SK-MEL-5 (cell line): Measurements from ENCODE around the gene GPT2. TPM values are rescaled to one million over a fixed set of nuclear protein-coding genes. Genes with fewer than 3 reads are reported as not detected.
"Not testable (repeated sequence)": the region's sequence is repeated elsewhere in the genome, so short reads cannot be mapped to it uniquely, and the experiment has no call there.

Source experiments
- DNase-seq: peaks from one replicate; pipeline ENCODE4 v3.0.0-alpha.2; 2016; ENCODE audit warnings: low read depth, low spot score
- in situ Hi-C: cut with HindIII; loops from 2 replicates; pipeline ENCODE4 v1.10.0; 2016; ENCODE audit warnings: low sequenced_read_pairs, high pct_unique_total_duplicates, low pct_unique_long_range_greater_than_20kb
- total RNA-seq: library from RNA; depleted of rRNA; stranded (reverse); fragments of >200 nt; shearing (Covaris generic); gene quantifications from 2 replicates; pipeline ENCODE4 v1.2.3, GENCODE V29; 2014

Gene GPT2
- total RNA-seq, 1 experiment from 2014 or later = 10.1 TPM

GRCh38 chr16:46932802-46933201 lies 48.6 kb downstream of the GPT2 start:
- in situ Hi-C loops = no loop called here
- no peak for DNase-seq

- in situ Hi-C loops = no loop called here
- DNase-seq = no peak
Measured at GRCh38 chr16:46937536-46937935, 53.4 kb downstream of the GPT2 start.

GRCh38 chr16:46944713-46945112 lies 60.6 kb downstream of the GPT2 start:
- DNase-seq = not testable (repeated sequence)

GRCh38 chr16:46947900-46948547 lies 63.9 kb downstream of the GPT2 start:
- in situ Hi-C loops = no loop called here

More at GRCh38 chr16:46944713-46945112, 60.6 kb downstream of the GPT2 start:
- in situ Hi-C loops = not testable (repeated sequence)

GRCh38 chr16:46948548-46949166 lies 64.5 kb downstream of the GPT2 start:
- DNase-seq = no peak
- in situ Hi-C loops = no loop called here

More at GRCh38 chr16:46947900-46948547, 63.9 kb downstream of the GPT2 start:
- peak; percentile 64 for DNase-seq

- DNase-seq = no peak
- in situ Hi-C loops = no loop called here
Measured at GRCh38 chr16:46949241-46949892, 65.2 kb downstream of the GPT2 start.

- DNase-seq = no peak
- in situ Hi-C loops = no loop called here
Measured at GRCh38 chr16:46950009-46950408, 65.8 kb downstream of the GPT2 start.

- in situ Hi-C loops = no loop called here
- DNase-seq = no peak
Measured at GRCh38 chr16:46954562-46954961, 70.4 kb downstream of the GPT2 start.

GRCh38 chr16:46961373-46962353 lies 77.5 kb downstream of the GPT2 start:
- in situ Hi-C loops = no loop called here
- no peak for DNase-seq

- in situ Hi-C loops = no loop called here
Measured at GRCh38 chr16:46962629-46963028, 78.5 kb downstream of the GPT2 start.

GRCh38 chr16:46968063-46968435 lies 83.9 kb downstream of the GPT2 start:
- no peak for DNase-seq
- in situ Hi-C loops = no loop called here

More at GRCh38 chr16:46962629-46963028, 78.5 kb downstream of the GPT2 start:
- DNase-seq = no peak

GRCh38 chr16:46970089-46970488 lies 85.9 kb downstream of the GPT2 start:
- DNase-seq = no peak
- in situ Hi-C loops = no loop called here

- in situ Hi-C loops = no loop called here
- no peak for DNase-seq
Measured at GRCh38 chr16:46971271-46971670, 87.1 kb downstream of the GPT2 start.

- peak; percentile 11 for DNase-seq
- in situ Hi-C loops = no loop called here
Measured at GRCh38 chr16:46972429-46973206, 88.5 kb downstream of the GPT2 start.

- in situ Hi-C loops = no loop called here
Measured at GRCh38 chr16:46973207-46973995, 89.2 kb downstream of the GPT2 start, which contains the start of gene DNAJA2. DNAJA2 (minus strand) TSS chr16:46973674; CDS start chr16:46973572, 102 bp downstream.

GRCh38 chr16:46973996-46974324 lies 89.8 kb downstream of the GPT2 start:
- in situ Hi-C loops = no loop called here
- DNase-seq = no peak

More at GRCh38 chr16:46973207-46973995, 89.2 kb downstream of the GPT2 start, which contains the start of gene DNAJA2:
- peak; percentile 81 for DNase-seq
